Astrocyte of the cerebellum (primary cell): ENCODE results near the gene PAF1.

Source experiments
- DNase-seq: peaks from one replicate; pipeline ENCODE4 v3.0.0-alpha.2; 2011; ENCODE audit warnings: low read depth
- H3K4me3 ChIP-seq: 2 replicates; pipeline ENCODE4 v1.5.1; 2011; ENCODE audit warnings: mild to moderate bottlenecking, low read depth, low read length, moderate library complexity
- in situ Hi-C: cut with HindIII; loops from 2 replicates; pipeline ENCODE4 v1.10.0; 2017; ENCODE audit warnings: low sequenced_read_pairs
- TF ChIP-seq, protein P1 (sequence below): IDR thresholded peaks from 2 replicates; pipeline ENCODE4 v1.5.1; 2012; ENCODE audit warnings: low read length, low read depth, moderate library complexity, mild to moderate bottlenecking; ENCODE audit errors: missing control alignments

Gene PAF1

DNA sequence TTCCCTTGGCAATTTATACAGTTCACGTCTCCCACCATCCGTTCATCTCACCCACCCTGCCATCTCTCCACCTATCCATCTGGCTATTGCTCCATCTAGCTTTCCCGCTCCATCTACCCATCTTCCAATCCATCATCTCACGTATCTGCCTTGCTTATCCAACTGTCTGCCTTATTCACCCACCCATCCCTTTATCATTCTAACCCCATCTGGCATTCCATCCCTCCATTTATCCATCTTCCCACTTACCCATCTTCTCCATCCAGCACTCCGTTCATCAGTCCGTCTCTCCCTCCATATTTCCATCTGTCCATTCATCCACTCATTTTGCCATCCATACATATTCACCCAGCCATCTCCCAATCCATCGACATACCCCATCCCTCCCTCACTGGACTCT, 34.8 kb upstream of the PAF1 start:
- in situ Hi-C loops = no loop called here
- no peak overlapping the region for H3K4me3 ChIP-seq
- no peak for DNase-seq
- TF ChIP-seq, protein P1, sequence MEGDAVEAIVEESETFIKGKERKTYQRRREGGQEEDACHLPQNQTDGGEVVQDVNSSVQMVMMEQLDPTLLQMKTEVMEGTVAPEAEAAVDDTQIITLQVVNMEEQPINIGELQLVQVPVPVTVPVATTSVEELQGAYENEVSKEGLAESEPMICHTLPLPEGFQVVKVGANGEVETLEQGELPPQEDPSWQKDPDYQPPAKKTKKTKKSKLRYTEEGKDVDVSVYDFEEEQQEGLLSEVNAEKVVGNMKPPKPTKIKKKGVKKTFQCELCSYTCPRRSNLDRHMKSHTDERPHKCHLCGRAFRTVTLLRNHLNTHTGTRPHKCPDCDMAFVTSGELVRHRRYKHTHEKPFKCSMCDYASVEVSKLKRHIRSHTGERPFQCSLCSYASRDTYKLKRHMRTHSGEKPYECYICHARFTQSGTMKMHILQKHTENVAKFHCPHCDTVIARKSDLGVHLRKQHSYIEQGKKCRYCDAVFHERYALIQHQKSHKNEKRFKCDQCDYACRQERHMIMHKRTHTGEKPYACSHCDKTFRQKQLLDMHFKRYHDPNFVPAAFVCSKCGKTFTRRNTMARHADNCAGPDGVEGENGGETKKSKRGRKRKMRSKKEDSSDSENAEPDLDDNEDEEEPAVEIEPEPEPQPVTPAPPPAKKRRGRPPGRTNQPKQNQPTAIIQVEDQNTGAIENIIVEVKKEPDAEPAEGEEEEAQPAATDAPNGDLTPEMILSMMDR = no peak

DNA sequence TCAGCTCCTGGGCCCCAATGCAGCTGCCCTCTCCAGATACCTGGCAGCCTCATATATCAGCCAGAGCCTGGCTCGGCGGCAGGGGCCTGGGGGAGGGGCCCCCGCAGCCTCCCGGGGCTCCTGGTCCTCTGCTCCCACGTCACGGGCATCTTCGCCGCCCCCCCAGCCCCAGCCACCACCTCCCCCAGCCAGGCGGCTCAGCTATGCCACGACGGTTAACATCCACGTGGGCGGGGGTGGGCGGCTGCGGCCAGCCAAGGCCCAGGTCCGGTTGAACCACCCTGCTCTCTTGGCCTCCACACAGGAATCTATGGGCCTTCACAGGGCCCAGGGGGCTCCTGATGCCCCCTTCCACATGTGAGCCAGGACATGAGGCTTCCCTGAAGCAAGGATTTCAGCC, 34.0 kb upstream of the PAF1 start:
- in situ Hi-C loops = no loop called here
- TF ChIP-seq, protein P1 = no peak
- no peak for DNase-seq
- H3K4me3 ChIP-seq = no peak overlapping the region

DNA sequence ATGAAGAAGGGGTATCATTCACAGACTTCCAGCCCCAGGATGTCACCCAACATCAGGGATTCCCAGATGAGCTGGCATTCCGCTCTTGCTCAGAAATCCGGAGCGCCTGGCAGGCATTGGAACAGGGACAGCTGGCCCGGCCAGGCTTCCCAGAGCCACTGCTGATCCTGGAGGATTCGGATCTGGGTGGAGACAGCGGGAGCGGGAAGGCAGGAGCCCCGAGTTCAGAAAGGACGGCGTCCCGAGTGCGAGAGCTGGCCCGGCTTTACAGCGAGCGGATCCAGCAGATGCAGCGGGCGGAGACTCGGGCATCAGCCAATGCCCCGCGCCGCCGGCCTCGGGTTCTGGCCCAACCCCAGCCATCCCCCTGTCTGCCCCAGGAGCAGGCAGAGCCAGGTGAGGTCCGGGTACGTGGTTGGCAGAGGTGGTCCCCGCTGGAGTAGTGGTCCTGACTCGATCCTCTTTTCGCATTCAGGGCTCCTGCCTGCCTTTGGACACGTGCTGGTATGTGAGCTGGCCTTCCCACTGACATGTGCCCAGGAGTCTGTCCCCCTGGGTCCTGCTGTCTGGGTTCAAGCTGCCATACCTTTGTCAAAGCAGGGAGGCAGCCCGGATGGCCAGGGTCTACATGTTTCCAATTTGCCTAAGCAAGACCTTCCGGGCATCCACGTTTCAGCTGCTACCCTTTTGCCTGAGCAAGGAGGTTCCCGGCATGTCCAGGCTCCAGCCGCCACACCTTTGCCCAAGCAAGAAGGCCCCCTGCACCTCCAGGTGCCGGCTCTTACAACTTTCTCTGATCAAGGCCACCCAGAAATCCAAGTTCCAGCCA, 32.6 kb upstream of the PAF1 start:
- H3K4me3 ChIP-seq = no peak overlapping the region
- TF ChIP-seq, protein P1 = no peak
- DNase-seq = no peak
- in situ Hi-C loops = no loop called here

DNA sequence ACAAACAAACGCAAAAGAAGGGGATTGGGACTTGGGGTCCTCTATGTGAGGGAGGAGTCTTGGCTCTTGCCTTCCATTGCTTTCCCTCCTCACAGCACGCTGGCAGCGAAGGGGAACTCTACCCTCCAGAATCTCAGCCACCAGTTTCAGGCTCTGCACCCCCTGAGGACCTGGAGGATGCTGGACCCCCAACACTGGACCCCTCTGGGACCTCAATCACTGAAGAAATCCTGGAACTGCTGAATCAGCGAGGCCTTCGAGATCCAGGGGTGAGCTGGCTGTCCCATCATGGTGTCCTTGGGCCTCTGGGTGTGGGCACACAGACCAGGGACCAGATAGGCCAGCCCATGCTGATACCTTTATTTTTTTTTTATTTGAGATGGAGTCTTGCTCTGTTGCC, 31.1 kb upstream of the PAF1 start:
- no peak overlapping the region for H3K4me3 ChIP-seq
- TF ChIP-seq, protein P1 = no peak
- no peak for DNase-seq
- in situ Hi-C loops = no loop called here

DNA sequence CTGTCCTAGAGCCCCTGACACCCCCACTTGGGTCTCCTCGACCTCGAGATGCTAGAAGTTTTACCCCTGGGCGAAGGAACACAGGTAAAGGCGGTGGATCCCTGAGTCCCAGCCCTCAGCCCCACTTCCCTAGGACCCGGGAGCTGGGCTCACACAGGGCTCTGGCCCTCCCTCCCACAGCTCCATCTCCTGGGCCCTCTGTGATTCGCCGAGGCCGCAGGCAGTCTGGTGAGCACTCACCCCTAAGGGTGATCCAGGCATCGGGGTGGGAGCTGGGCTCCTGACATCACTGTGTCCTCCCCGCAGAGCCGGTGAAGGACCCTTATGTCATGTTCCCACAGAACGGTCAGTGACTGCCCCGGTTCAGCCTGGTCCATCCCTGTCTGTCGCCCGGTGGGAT, 29.9 kb upstream of the PAF1 start:
- DNase-seq = no peak
- TF ChIP-seq, protein P1 = no peak
- no peak overlapping the region for H3K4me3 ChIP-seq
- in situ Hi-C loops = no loop called here

DNA sequence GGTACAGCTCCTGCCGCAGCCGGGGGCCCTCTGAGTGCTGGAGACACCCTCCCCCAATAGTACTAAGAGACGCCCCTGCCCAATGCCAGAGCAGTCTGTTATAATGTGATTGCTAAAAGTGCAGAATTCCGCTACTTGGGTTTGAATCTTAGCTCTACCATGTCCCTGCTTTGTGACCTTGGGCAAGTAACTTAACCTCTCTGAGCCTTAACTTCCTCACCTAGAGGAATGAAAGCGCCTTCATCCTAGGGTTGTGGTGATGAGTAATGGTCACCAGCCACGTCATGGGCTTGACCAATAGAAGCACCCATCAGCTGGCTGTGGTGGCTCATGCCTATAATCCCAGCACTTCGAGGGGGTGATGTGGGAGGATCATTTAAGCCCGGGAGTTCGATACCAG, 28.1 kb upstream of the PAF1 start:
- H3K4me3 ChIP-seq = no peak overlapping the region
- TF ChIP-seq, protein P1 = no peak
- in situ Hi-C loops = no loop called here
- no peak for DNase-seq
